Pons (tissue), 1 donor: ENCODE measurements around the gene DNAJC21.
"Not testable (repeated sequence)": the region's sequence is repeated elsewhere in the genome, so short reads cannot be mapped to it uniquely, and the experiment has no call there.

Experiments
- DNase-seq: peaks from one replicate; pipeline ENCODE4 v3.0.0-alpha.2; 2016; ENCODE audit warnings: low spot score

DNAJC21 gene

DNA sequence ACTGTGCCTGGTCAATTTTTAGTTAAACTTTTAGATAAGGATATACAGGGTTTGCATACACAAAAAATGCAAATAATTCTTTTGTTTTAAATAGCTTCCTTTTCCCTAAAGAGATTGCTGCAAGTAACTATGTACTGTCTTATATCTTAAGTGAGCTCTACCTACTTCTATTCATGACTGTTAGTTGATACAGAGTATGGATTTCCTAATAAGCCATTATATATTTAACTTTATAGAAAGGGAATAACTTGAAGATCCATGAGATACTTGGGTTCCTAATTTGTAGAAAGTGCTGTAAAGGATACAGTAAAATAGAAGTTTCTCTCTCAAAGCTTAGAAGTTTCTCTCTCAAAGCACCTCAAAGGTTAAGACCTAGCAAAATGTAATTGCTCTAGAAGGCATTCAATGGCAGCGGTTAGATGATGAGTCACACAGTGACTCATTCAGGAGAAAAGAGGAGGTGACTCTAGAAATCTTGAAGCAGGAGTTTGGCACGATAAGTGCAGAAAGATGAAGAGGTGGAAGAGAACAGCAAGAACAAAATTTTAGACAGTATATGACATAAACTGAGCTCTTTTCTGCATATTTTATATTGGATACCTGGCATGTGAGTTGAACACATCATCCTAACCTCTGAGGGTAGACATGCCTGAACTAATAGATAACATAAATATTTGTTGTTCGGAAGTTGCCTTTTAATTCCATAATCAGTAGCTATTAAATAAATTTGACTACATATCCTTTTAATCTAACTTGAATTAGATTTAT, 5.5 kb upstream of the DNAJC21 start:
- DNase-seq = peak; percentile 8

- DNase-seq = no peak
These were observed 4.9 kb upstream of the DNAJC21 start for GRCh38 chr5:34924462-34924765.

DNA sequence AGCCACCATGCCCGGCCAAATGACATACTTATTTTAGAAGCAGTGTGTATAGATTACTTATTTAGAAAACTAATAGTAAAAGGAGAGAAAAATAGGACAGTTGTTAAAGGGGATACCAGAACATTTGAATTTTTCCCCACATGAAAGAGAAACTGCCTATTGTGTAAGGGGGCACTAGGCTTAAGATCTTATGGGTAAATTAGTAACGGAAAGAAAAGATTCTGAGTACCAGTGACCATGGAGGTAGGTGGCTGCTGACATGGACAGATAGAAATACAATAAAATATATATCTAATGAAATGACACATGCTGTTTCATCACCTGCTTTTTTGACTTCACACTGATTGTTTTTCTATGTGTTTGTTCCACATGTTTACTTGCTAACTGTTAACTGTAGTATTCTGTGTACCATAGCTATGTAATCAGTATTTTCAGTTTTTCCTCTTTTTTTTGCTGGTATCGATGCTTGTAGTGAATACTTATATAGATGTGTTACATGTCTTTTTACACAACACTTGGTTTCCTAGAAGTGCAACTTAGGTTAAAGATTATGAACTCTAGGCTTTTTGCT, 3.0 kb upstream of the DNAJC21 start:
- no peak for DNase-seq

DNA sequence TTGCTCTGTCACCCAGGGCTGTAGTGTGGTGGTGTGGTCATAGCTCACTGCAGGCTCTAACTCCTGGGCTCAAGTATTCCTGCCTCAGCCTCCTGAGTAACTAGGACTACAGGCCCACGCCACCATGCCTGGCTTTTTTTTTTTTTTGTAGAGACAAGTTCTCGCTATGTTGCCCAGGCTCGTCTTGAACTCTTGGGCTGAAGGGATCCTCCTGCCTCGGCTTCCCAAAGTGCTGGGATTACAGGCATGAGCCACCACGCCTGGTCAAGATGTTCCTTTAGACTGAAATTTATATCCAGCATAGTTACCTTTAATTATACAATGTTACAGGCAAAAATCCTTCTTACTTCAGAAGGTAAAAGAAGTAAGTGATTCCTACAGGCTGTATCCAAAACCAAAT, 1.6 kb upstream of the DNAJC21 start:
- no peak for DNase-seq

- DNase-seq = no peak
These were observed 1.1 kb upstream of the DNAJC21 start for GRCh38 chr5:34928267-34928666.

DNA sequence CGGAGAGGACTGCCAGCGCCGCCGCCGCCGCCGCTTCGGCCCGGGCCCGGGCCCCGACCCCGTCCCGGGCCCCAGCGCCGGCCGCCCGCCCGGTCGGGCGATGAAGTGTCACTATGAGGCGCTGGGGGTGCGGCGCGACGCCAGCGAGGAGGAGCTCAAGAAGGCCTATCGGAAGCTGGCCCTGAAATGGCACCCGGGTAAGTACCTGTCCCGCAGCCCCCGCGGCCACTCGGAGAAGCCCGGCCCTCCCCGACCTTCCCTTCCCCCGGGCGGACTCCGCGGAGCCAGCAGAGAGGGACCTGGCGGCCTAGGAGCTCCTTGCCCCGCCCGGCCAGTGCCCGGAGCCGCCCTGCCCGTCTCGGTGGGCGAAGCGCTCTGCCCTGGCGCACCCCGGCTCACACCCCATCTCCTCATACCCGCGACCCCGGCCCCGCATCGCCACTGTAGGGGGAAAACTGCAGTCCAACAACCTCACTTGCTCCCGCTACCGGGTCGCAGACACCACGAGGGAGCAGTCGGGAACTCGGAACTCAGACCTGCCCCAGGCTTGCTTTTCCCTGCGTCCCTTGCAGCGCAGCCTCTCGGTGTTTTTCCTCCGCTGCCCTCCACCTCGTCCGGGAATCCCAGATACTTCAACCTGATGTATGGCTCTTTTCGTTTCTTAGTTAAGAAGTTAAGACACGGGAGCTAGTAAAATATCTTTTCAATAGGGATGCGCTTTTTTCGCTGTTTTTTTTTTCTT, 532 bp downstream of the DNAJC21 start:
- peak; percentile 55 for DNase-seq

- DNase-seq = peak; percentile 15
These were observed 1.1 kb downstream of the DNAJC21 start for GRCh38 chr5:34930462-34930844.

- DNase-seq = no peak
These were observed 1.5 kb downstream of the DNAJC21 start for GRCh38 chr5:34930870-34931269.

- DNase-seq = no peak
These were observed 3.6 kb downstream of the DNAJC21 start for GRCh38 chr5:34932947-34933346.

DNA sequence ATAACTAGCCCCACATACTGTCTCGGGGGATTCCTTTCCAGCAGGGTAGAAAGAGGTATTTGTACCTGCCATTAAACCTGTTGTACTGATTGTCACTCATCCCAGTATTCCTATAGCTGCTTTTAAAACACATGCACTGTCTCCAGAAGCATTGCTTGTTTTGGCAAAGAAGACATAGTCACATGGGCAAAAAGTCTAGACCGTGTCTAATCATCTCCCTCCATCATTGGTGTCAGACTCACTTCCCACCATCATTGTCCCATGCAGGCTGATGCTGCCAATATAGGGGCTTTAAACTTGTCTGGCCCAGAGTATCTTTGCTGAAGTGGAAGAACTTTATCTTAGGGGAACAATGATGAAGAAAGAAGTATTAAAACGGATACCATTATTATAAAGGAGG, 12.6 kb downstream of the DNAJC21 start:
- DNase-seq = no peak

DNA sequence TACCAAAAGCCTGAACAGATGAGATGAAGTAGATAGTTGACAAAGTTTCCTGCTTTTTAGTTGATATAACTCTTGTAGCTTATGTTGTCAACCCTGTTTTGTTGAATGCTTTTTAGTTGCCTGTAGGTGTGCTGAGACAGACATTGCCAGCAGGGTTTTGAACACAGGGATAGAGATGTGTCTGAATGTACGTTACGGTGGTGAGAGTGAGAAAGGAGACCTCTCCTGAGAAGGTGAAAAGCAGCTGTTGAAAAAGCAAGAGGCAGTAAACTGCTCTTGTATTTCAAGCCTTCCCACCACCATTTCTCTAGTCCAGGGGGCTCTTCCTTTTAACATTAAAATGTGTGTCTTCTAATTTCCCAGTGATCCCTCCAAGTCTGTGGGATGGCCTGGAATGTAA, 14.7 kb downstream of the DNAJC21 start:
- no peak for DNase-seq

DNA sequence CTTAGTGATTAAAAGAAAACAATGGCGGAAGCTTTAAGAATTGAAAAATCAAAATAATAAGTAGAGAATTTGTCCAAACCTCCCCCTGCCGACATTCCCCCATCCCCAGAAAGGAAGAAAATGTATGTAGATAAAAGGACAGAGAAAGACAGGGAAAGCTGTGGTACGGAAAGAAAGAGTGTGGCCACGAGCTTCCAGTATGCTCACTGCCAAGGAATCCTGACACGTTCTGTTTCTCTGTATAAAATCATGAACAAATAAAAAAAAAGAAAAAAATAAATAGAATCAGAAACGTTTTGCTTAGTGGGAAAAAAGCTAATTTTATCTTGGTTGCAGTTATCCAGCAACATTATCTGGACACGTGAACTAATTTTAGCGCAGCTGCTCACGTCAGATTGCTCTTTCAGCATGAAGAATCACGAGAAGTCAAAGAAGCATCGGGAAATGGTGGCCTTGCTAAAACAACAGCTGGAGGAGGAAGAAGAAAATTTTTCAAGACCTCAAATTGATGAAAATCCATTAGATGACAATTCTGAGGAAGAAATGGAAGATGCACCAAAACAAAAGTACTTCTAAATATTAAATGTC, 15.2 kb downstream of the DNAJC21 start:
- no peak for DNase-seq

DNA sequence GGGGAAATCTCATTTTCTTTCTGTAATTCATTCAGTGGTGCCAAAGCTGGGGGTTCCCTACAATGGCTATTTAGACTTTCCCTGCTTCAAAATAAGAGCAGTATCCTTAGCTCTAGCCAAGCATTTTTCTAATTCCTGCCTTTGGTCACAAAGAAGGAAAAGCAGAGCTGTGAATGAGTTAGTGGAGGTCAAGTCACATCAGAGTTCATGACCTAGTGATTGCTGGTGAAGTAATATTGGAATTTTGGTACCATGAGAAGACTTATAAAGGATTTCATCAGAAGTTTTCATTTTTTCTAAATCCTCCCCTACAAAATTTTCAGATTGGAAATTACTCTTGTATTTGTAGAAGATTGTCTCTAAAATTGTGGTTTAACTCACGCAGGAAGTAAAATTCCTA, 28.0 kb downstream of the DNAJC21 start:
- no peak for DNase-seq

DNA sequence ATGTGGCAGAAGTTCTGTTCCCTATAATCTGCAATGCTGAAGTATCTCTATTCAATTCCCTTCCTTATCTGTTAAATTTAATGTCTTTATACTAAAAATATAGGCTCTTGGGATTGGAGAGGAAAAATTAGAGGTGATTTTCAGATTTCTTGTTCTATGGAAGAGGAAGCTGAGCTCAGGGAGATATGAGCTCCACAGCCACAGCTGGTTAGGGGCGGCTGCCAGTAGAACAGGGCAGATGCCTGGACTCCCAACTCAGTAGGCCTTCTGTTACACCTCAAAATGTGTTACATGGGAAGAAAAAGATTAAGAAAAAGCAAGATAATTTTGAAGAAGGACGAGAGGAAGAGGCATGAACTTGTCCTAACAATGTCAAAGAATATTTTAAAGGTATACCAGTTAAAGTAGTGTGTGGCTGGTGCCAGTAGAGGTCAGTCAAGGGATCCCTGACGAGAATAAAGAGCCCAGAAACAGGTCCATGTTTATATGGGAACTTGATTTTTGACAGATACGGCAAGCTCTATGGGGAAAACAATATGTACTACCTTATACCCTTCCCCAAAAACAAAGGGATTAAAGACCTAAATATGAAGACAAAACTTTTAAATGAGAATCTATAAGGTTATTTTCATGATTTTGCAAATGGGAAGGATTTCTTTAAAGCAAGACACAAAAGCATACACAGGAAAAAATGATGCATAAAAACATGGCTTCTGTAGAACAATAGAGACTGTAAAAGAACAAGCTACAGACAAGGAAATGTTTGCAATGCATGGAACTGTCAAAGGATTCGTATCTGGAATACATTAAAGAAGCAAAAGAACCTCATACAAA, 28.7 kb downstream of the DNAJC21 start:
- DNase-seq = peak; percentile 30

GRCh38 chr5:34959323-34959722, 30.0 kb downstream of the DNAJC21 start:
- no peak for DNase-seq

- DNase-seq = no peak
These were observed 38.2 kb downstream of the DNAJC21 start for GRCh38 chr5:34967540-34967939.

DNA sequence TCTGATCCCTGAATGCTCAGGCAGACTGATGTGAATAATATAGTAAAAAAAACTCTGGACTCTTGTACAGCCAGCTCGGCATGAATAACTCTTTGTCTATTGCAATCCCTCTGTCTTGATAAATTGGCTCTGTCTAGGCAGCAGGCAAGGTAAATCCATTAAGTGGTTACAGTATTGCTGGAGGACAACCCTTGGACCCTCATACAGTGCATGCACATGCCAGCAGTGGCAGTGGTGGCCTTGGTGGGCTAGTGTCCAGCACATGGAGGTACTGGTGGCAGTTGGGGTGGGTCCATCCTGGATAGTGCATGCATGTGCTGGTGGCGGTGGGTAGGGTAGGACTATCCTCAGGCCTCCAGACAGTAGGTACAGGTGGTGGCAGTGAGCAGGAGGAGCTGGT, 38.9 kb downstream of the DNAJC21 start:
- no peak for DNase-seq

DNA sequence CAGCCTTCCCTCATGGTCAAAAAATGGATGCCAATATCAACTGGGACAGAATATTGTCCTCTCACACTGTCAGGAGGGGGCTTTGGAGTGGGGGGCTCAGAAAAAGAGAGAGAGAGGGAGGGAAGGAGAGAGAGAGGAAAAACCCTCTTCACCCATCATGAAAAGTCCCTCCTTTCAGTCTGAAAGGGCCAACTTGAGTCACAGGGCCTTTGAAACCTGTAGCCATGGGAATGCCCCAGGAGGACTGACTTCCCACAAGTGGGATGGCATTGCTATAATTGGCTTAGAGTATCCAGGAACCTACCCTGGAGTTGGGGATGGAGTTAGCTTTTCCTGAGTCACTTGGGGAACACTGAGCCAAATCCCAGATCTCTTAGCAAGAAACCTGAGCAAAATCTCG, 41.2 kb downstream of the DNAJC21 start:
- DNase-seq = no peak

DNA sequence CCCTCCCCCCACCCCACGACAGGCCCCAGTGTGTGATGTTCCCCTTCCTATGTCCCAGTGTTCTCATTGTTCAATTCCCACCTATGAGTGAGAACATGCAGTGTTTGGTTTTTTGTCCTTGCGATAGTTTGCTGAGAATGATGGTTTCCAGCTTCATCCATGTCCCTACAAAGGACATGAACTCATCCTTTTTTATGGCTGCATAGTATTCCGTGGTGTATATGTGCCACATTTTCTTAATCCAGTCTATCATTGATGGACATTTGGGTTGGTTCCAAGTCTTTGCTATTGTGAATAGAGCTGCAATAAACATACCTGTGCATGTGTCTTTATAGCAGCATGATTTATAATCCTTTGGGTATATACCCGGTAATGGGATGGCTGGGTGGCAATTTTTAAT, 42.3 kb downstream of the DNAJC21 start:
- not testable (repeated sequence) for DNase-seq

DNA sequence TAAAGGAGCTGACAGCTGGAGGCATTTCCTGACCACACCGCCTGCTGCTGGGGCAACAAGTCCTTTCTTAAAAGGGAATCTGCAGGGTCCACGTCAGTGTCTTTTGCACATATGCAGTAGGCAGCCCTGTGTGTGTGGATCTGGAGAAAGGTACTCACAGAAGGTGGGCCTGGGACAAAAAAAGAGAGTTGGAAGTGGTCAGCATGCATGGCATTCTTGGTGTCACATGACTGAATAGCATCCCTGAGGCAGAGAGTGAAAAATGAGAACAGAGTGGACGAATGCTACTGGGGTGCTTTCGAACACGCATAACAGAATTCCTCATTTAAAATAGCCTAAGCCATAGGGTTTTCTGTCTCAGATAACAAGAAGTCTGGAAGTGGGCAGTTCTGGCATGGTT, 47.0 kb downstream of the DNAJC21 start:
- no peak for DNase-seq

DNA sequence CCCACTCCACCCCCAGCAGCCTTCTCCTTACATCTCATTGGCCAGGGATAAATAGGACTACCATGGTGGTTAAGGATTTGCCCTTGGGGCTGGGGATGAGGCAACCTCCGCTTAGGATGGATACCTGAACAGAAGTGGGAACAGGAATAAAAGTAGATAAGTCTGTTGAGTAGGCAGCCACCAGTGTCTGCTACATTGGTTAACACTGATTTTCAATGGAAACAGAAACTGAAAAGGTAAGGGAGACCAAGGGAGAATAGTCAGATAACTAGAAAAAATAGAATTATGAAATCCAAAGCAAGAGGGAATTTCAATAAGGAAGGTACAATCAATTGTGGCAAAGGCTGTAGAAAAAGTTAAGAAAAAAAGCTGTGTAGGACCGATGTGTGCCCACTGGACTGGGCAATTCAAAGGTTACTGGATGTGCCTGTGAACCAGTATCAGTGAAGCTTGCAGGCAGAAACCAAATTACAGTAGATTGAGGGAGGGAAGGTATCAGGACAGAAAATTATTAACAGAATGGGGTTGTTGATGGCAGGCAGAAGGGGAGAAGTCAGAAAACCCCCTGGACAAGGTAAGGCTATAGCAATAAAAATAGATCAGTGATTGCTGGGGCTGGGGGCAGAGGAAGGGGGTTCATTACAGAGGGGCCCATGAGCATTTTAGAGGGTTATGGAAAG, 48.7 kb downstream of the DNAJC21 start:
- DNase-seq = no peak

GRCh38 chr5:34978681-34979080, 49.3 kb downstream of the DNAJC21 start:
- DNase-seq = no peak
